GM23338 (cell line): ENCODE results near the gene FDXR. TPM values are rescaled to one million over a fixed set of nuclear protein-coding genes. Genes with fewer than 3 reads are reported as not detected.

Experiments used
- ATAC-seq: fragments of 200-7000 bp; cut with Tn5 transposase; 3 replicates; pipeline ENCODE4 v1.9.1; 2020
- DNase-seq: peaks from one replicate; pipeline ENCODE4 v3.0.0-alpha.2; 2015; ENCODE audit warnings: low spot score
- H2AFZ ChIP-seq: fragments of 200-600 bp; sonication (generic); 2 replicates; pipeline ENCODE4 v1.8.0; 2016; ENCODE audit warnings: antibody characterized with exemption, mild to moderate bottlenecking, moderate library complexity
- H3F3A ChIP-seq: fragments of 200-600 bp; sonication (generic); replicated peaks from 2 replicates; pipeline ENCODE4 v1.8.0; 2017; ENCODE audit warnings: antibody characterized with exemption, mixed run types, low read depth
- H3K27ac ChIP-seq: fragments of 200-600 bp; sonication (generic); 2 replicates; pipeline ENCODE4 v1.6.1; 2016; ENCODE audit warnings: low read depth
- H3K27me3 ChIP-seq: fragments of 200-600 bp; sonication (generic); 2 replicates; pipeline ENCODE4 v1.8.0; 2016; ENCODE audit warnings: mild to moderate bottlenecking, mixed run types, moderate library complexity; ENCODE audit not compliant: insufficient read depth
- H3K36me3 ChIP-seq: fragments of 200-600 bp; sonication (generic); 2 replicates; pipeline ENCODE4 v1.8.0; 2016; ENCODE audit warnings: mild to moderate bottlenecking; ENCODE audit not compliant: insufficient read depth
- H3K4me1 ChIP-seq: fragments of 200-600 bp; sonication (generic); 2 replicates; pipeline ENCODE4 v1.8.0; 2016; ENCODE audit warnings: mild to moderate bottlenecking, moderate library complexity; ENCODE audit not compliant: insufficient read depth
- H3K4me2 ChIP-seq: fragments of 200-600 bp; sonication (generic); 2 replicates; pipeline ENCODE4 v1.7.1; 2017; ENCODE audit warnings: mixed run types
- H3K4me3 ChIP-seq: fragments of 200-600 bp; sonication (generic); 2 replicates; pipeline ENCODE4 v1.6.1; 2016; ENCODE audit warnings: mixed run types
- H3K79me2 ChIP-seq: fragments of 200-600 bp; sonication (generic); replicated peaks from 2 replicates; pipeline ENCODE4 v1.8.0; 2017; ENCODE audit warnings: mild to moderate bottlenecking; ENCODE audit not compliant: insufficient read depth
- H3K9me2 ChIP-seq: fragments of 200-600 bp; sonication (generic); 2 replicates; pipeline ENCODE4 v1.8.0; 2017; ENCODE audit not compliant: insufficient read depth
- H4K20me1 ChIP-seq: fragments of 200-600 bp; sonication (generic); replicated peaks from 2 replicates; pipeline ENCODE4 v1.8.0; 2017; ENCODE audit warnings: mild to moderate bottlenecking; ENCODE audit not compliant: insufficient read depth
- H3K27ac Mint-ChIP-seq: 2 replicates; pipeline ENCODE4 v1.8.0; 2020; ENCODE audit warnings: inconsistent platforms, mild to moderate bottlenecking, moderate library complexity, mixed read lengths
- H3K27me3 Mint-ChIP-seq: 3 replicates; pipeline ENCODE4 v1.8.0; 2022; ENCODE audit warnings: low read depth, mild to moderate bottlenecking, moderate library complexity, mixed read lengths, inconsistent platforms; ENCODE audit not compliant: insufficient read depth, poor library complexity
- H3K36me3 Mint-ChIP-seq: 3 replicates; pipeline ENCODE4 v1.8.0; 2021; ENCODE audit warnings: low read depth, mild to moderate bottlenecking, inconsistent platforms, moderate library complexity, mixed read lengths
- H3K4me1 Mint-ChIP-seq: 3 replicates; pipeline ENCODE4 v1.8.0; 2020; ENCODE audit warnings: mild to moderate bottlenecking, inconsistent platforms, mixed read lengths
- H3K4me3 Mint-ChIP-seq: 3 replicates; pipeline ENCODE4 v1.8.0; 2021; ENCODE audit warnings: moderate library complexity, mild to moderate bottlenecking, inconsistent platforms, mixed read lengths
- H3K9me3 Mint-ChIP-seq: 3 replicates; pipeline ENCODE4 v1.8.0; 2020; ENCODE audit warnings: moderate library complexity, mild to moderate bottlenecking, inconsistent platforms, mixed read lengths
- EZH2 ChIP-seq: fragments of 200-600 bp; sonication (generic); IDR thresholded peaks from one replicate; pipeline ENCODE4 v1.8.0; 2017; ENCODE audit warnings: antibody characterized with exemption, mild to moderate bottlenecking, low read depth; ENCODE audit not compliant: unreplicated experiment
- EZH2phosphoT487 ChIP-seq: fragments of 200-600 bp; sonication (generic); IDR thresholded peaks from one replicate; pipeline ENCODE4 v1.8.1; 2018; ENCODE audit warnings: antibody characterized with exemption; ENCODE audit not compliant: unreplicated experiment
- JUNB ChIP-seq: IDR thresholded peaks from one replicate; pipeline ENCODE4 v1.6.1; 2016; ENCODE audit warnings: antibody characterized with exemption; ENCODE audit not compliant: unreplicated experiment
- POLR2AphosphoS5 ChIP-seq: IDR thresholded peaks from 2 replicates; pipeline ENCODE4 v1.6.1; 2016; ENCODE audit warnings: antibody characterized with exemption, low read depth
- ZNF114 ChIP-seq: fragments of 250-450 bp; sonication (Bioruptor Pico); IDR thresholded peaks from 2 replicates; pipeline ENCODE4 v1.5.0; 2020; ENCODE audit warnings: mild to moderate bottlenecking, moderate library complexity
- ZNF331 ChIP-seq: fragments of 250-450 bp; sonication (Bioruptor Pico); IDR thresholded peaks from 2 replicates; pipeline ENCODE4 v1.5.0; 2020; ENCODE audit warnings: low read depth, mild to moderate bottlenecking, moderate library complexity
- polyA plus RNA-seq: library from polyadenylated mRNA; unstranded; fragments of >200 nt; fragmentation: Nextera tagmentation; extraction: Ambion mirVana; gene quantifications from 2 replicates; pipeline ENCODE4 v1.2.1, GENCODE V29; 2016
- total RNA-seq: library from RNA; depleted of rRNA; stranded (reverse); fragments of >200 nt; shearing (Covaris generic); gene quantifications from 2 replicates; pipeline ENCODE4 v1.2.3, GENCODE V29; 2014
- TF ChIP-seq, protein P1 (sequence below): IDR thresholded peaks from one replicate; pipeline ENCODE4 v1.6.1; 2018; ENCODE audit warnings: antibody characterized with exemption; ENCODE audit not compliant: unreplicated experiment
- TF ChIP-seq, protein P2 (sequence below), 2 experiments: fragments of 200-600 bp in 1 of 2; sonication (generic) in 1 of 2; conservative IDR thresholded peaks; 2 replicates each; pipeline versions ENCODE4 v1.5.1 to v1.6.1; 2016 to 2017; ENCODE audit warnings: antibody characterized with exemption in 2 of 2, low read depth in 2 of 2, mild to moderate bottlenecking in 2 of 2, moderate library complexity in 1 of 2
- TF ChIP-seq, protein P3 (sequence below): fragments of 250-450 bp; sonication (Bioruptor Pico); IDR thresholded peaks from 2 replicates; pipeline ENCODE4 v1.5.0; 2020; ENCODE audit warnings: mild to moderate bottlenecking, moderate library complexity

Gene FDXR
- total and polyA plus RNA-seq, 2 experiments from 2014 or later: 21.7 to 33.1 TPM

DNA sequence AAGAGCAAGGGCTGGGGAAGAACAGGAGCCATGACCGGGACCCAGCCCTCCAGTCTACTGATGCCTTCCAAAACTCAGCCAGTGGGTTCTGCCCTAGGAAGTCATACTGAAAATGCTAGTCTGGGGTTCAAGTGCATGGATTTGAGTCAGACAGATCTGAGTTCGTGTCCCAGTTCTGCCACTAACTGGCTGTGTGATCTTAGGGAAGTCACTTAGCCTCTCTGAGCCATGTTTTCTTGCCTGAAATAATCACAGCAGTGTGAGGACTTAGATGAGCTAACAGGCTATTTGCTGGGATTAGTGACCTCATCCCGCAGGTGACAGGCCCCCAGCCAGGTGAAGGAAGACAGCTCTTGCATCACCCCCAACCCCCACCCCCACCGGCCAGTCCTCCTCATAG is 17.5 kb downstream of the FDXR start (continued):
- TF ChIP-seq ZNF331 (CRISPR knock-in tag) (no peak), EZH2phosphoT487 (no peak), JUNB (no peak), EZH2 (no peak), ZNF114 (no peak)
- TF ChIP-seq, protein P1, sequence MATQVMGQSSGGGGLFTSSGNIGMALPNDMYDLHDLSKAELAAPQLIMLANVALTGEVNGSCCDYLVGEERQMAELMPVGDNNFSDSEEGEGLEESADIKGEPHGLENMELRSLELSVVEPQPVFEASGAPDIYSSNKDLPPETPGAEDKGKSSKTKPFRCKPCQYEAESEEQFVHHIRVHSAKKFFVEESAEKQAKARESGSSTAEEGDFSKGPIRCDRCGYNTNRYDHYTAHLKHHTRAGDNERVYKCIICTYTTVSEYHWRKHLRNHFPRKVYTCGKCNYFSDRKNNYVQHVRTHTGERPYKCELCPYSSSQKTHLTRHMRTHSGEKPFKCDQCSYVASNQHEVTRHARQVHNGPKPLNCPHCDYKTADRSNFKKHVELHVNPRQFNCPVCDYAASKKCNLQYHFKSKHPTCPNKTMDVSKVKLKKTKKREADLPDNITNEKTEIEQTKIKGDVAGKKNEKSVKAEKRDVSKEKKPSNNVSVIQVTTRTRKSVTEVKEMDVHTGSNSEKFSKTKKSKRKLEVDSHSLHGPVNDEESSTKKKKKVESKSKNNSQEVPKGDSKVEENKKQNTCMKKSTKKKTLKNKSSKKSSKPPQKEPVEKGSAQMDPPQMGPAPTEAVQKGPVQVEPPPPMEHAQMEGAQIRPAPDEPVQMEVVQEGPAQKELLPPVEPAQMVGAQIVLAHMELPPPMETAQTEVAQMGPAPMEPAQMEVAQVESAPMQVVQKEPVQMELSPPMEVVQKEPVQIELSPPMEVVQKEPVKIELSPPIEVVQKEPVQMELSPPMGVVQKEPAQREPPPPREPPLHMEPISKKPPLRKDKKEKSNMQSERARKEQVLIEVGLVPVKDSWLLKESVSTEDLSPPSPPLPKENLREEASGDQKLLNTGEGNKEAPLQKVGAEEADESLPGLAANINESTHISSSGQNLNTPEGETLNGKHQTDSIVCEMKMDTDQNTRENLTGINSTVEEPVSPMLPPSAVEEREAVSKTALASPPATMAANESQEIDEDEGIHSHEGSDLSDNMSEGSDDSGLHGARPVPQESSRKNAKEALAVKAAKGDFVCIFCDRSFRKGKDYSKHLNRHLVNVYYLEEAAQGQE: no peak

DNA sequence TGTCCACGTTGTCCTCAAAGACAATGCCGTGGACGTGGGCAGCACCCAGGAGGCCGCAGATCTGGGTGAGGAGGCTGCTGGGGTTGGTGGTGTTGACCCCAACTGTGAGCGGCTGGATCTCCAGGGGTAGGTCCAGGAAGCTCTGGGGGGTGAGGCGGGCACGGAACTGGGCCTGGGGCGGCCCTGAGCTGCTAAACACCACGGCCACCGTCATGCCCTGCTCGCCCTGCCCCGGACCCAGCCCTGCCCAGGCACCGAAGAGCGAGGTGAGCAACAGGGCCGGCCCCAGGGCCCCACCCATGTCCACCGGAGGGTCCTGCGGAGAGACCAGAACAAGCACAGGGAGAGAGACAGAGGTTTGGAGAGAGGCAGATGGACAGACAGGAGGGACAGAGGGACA is 18.0 kb downstream of the FDXR start:
- Histone ChIP-seq H3K4me2 (no peak overlapping the region), H3F3A (no peaks in the 10 kb centered on the region), H3K4me3 (no peak overlapping the region), H3K27ac (no peak overlapping the region), H4K20me1 (no peaks in the 10 kb centered on the region; the same call in 1 of the 2 replicates), H3K4me1 (peaks cover 8% of the 10 kb centered on the region), H3K36me3 (no peaks in the 10 kb centered on the region), H3K79me2 (no peaks in the 10 kb centered on the region), H2AFZ (no peak overlapping the region), H3K9me2 (no peaks in the 10 kb centered on the region), H3K27me3 (peaks cover 97% of the 10 kb centered on the region)
- Mint-ChIP-seq H3K27me3 (peaks cover 87% of the 10 kb centered on the region), H3K36me3 (no peaks in the 10 kb centered on the region; the same call in 2 of the 3 replicates), H3K27ac (no peak overlapping the region), H3K4me3 (no peak overlapping the region), H3K9me3 (no peaks in the 10 kb centered on the region), H3K4me1 (no peaks in the 10 kb centered on the region; the same call in 1 of the 3 replicates)
- ATAC-seq (no peak), DNase-seq (no peak)
- TF ChIP-seq POLR2AphosphoS5 (no peak), EZH2phosphoT487 (no peak)
- TF ChIP-seq, protein P2, sequence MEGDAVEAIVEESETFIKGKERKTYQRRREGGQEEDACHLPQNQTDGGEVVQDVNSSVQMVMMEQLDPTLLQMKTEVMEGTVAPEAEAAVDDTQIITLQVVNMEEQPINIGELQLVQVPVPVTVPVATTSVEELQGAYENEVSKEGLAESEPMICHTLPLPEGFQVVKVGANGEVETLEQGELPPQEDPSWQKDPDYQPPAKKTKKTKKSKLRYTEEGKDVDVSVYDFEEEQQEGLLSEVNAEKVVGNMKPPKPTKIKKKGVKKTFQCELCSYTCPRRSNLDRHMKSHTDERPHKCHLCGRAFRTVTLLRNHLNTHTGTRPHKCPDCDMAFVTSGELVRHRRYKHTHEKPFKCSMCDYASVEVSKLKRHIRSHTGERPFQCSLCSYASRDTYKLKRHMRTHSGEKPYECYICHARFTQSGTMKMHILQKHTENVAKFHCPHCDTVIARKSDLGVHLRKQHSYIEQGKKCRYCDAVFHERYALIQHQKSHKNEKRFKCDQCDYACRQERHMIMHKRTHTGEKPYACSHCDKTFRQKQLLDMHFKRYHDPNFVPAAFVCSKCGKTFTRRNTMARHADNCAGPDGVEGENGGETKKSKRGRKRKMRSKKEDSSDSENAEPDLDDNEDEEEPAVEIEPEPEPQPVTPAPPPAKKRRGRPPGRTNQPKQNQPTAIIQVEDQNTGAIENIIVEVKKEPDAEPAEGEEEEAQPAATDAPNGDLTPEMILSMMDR (conservative IDR thresholded peaks at IDR 0.05; ENCODE audit: low read depth in 2 of 2): no peak

DNA sequence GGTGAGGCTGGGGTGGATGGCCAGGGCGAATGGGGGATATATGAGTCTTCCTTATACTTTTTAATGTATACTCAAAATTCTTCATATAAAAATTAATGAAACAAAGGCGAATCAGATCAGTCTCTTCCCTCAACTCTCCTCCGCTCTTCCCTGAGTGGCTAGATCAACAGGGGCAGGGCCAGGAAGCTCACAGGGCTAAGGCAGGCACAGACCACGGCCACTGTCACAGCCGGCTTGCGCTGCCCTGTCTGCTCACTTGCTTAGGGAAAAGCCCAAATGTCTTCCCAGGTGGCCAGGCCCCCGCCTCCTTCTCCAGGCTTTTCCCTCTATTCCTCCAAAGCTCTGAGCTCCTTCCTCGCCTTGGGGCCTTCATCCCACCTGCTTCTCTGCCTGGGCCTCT is 19.1 kb downstream of the FDXR start:
- H3K4me1 ChIP-seq: peaks cover 8% of the 10 kb centered on the region
- no peaks in the 10 kb centered on the region for H3F3A ChIP-seq
- no peaks in the 10 kb centered on the region for H3K9me2 ChIP-seq
- ATAC-seq: no peak
- no peak for DNase-seq
- H4K20me1 ChIP-seq: no peaks in the 10 kb centered on the region; the same call in 1 of the 2 replicates
- H3K79me2 ChIP-seq: no peaks in the 10 kb centered on the region
- H3K4me2 ChIP-seq: no peak overlapping the region; the same call in 1 of the 2 replicates
- Mint-ChIP-seq H3K27me3 (peaks cover 83% of the 10 kb centered on the region), H3K9me3 (no peaks in the 10 kb centered on the region), H3K36me3 (no peaks in the 10 kb centered on the region; the same call in 2 of the 3 replicates), H3K4me3 (peak overlapping the region; percentile 84), H3K27ac (no peak overlapping the region), H3K4me1 (no peaks in the 10 kb centered on the region; the same call in 1 of the 3 replicates)
- no peak overlapping the region for H2AFZ ChIP-seq
- H3K36me3 ChIP-seq: no peaks in the 10 kb centered on the region
- no peak overlapping the region for H3K27ac ChIP-seq
- peaks cover 97% of the 10 kb centered on the region for H3K27me3 ChIP-seq
- no peak overlapping the region for H3K4me3 ChIP-seq
- TF ChIP-seq, protein P3, sequence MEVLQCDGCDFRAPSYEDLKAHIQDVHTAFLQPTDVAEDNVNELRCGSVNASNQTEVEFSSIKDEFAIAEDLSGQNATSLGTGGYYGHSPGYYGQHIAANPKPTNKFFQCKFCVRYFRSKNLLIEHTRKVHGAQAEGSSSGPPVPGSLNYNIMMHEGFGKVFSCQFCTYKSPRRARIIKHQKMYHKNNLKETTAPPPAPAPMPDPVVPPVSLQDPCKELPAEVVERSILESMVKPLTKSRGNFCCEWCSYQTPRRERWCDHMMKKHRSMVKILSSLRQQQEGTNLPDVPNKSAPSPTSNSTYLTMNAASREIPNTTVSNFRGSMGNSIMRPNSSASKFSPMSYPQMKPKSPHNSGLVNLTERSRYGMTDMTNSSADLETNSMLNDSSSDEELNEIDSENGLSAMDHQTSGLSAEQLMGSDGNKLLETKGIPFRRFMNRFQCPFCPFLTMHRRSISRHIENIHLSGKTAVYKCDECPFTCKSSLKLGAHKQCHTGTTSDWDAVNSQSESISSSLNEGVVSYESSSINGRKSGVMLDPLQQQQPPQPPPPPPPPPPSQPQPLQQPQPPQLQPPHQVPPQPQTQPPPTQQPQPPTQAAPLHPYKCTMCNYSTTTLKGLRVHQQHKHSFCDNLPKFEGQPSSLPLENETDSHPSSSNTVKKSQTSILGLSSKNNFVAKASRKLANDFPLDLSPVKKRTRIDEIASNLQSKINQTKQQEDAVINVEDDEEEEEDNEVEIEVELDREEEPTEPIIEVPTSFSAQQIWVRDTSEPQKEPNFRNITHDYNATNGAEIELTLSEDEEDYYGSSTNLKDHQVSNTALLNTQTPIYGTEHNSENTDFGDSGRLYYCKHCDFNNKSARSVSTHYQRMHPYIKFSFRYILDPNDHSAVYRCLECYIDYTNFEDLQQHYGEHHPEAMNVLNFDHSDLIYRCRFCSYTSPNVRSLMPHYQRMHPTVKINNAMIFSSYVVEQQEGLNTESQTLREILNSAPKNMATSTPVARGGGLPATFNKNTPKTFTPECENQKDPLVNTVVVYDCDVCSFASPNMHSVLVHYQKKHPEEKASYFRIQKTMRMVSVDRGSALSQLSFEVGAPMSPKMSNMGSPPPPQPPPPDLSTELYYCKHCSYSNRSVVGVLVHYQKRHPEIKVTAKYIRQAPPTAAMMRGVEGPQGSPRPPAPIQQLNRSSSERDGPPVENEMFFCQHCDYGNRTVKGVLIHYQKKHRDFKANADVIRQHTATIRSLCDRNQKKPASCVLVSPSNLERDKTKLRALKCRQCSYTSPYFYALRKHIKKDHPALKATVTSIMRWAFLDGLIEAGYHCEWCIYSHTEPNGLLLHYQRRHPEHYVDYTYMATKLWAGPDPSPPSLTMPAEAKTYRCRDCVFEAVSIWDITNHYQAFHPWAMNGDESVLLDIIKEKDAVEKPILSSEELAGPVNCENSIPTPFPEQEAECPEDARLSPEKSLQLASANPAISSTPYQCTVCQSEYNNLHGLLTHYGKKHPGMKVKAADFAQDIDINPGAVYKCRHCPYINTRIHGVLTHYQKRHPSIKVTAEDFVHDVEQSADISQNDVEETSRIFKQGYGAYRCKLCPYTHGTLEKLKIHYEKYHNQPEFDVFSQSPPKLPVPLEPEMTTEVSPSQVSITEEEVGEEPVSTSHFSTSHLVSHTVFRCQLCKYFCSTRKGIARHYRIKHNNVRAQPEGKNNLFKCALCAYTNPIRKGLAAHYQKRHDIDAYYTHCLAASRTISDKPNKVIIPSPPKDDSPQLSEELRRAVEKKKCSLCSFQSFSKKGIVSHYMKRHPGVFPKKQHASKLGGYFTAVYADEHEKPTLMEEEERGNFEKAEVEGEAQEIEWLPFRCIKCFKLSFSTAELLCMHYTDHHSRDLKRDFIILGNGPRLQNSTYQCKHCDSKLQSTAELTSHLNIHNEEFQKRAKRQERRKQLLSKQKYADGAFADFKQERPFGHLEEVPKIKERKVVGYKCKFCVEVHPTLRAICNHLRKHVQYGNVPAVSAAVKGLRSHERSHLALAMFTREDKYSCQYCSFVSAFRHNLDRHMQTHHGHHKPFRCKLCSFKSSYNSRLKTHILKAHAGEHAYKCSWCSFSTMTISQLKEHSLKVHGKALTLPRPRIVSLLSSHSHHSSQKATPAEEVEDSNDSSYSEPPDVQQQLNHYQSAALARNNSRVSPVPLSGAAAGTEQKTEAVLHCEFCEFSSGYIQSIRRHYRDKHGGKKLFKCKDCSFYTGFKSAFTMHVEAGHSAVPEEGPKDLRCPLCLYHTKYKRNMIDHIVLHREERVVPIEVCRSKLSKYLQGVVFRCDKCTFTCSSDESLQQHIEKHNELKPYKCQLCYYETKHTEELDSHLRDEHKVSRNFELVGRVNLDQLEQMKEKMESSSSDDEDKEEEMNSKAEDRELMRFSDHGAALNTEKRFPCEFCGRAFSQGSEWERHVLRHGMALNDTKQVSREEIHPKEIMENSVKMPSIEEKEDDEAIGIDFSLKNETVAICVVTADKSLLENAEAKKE (CRISPR knock-in tag): no peak
- TF ChIP-seq POLR2AphosphoS5 (no peak), EZH2phosphoT487 (no peak)
